Activated T-helper 1 cell treated with Interleukin-2 at 50 U/mL for 16 hours (primary cell): Measurements from ENCODE around the gene NHLRC1.

Source experiments
- DNase-seq: peaks from one replicate; pipeline ENCODE4 v3.0.0-alpha.2; 2020; ENCODE audit warnings: low read depth

The NHLRC1 gene

DNA sequence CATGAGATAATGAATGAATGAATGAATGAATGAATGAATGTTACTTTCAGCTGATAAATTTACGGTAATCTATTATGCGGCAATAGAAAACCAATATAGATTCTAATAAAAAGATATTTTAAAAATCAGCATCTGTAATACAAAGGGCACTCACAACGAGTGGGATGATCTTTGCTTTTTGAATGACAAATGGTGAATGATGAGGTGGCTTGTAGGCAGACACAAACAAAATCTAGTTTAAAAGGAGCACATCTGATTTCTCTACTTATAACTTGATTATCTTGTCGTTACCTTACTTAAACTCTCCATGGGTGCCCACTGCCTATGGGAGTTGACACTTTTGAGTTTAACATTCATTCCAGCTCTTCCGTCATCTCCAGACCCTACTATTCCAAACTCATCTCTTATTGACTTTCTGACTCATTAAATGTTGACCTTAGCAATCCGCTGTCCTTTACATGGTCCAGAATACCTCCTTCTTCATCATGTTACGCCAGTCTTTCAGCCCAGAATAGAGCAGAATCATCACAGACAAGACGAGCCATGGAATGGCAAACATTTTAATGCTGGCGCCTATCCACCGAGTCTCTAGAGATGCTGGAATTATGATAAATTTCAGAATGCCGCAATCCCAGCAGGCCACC lies 41.3 kb downstream of the NHLRC1 start:
- no peak for DNase-seq

DNA sequence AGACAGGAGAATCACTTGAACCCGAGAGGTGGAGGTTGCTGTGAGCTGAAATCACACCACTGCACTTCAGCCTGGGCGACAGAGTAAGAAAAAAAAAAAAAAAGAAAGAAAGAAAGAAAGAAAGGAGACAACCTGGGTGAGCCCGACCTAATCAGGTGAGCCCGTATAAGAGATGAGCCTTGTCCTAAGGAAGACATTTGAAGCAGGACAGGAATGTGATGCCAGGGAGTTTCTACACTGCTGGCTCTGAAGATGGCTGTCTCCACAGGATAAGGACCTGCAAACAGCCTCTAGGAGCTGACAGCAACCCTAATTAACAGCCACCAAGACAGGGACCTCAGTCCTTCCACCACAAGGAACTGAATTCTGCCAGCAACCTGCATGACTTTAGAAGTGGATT lies 41.9 kb downstream of the NHLRC1 start:
- DNase-seq: no peak

DNA sequence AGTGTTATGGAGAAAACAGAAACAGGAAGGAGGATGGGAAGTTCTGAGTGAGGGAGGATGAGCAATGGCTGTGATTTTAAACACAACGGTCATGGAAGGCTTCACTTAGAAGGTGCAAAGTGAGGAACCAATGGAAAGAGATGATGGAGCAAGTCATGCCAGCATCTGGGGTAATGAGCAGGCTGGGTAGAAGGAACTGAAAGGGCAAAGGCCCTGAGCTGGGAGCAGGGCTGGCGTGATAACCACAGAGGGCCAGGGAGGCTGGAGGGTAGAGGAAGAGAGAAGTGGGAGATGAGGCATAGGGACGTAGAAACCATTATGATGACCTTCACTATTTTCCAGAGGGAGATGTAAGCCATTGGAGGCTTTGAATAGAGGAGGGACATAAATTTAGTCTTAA lies 43.6 kb downstream of the NHLRC1 start:
- DNase-seq: no peak

DNA sequence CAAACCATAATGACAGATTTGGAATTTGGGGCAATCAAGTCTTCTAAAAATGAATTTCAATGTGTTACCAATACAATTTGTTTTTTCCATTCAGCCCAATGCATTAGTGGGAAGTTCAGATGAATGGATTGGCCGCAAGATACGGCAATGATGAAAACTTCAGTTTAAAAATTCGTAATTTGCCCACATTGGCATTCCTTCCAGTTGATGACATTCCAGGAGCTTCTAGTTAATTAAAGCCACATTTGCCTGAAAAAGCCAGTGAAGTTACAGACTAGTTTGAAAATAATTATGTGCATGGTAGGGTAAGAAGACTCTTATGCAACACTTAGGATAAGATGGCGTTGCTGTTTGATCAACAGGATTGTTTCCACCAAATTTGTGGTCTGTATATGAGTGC lies 46.2 kb downstream of the NHLRC1 start:
- no peak for DNase-seq

DNA sequence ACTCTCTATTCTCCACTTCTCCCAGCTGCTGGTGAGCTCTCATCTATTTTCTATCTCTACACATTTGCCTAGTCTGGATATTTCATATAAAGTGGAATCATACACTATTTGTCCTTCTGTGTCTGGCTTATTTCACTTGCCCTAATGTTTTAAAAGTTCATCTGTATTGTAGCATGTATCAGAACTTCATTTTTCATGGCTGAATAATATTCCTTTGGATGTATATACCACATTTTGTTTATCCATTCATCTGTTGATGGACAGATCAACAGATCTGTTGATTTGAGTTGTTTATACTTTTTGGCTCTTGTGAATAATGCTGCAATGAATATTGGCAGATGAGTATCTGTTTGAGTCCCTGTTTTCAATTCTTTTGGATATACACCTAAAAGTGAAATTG lies 49.6 kb downstream of the NHLRC1 start:
- no peak for DNase-seq

DNA sequence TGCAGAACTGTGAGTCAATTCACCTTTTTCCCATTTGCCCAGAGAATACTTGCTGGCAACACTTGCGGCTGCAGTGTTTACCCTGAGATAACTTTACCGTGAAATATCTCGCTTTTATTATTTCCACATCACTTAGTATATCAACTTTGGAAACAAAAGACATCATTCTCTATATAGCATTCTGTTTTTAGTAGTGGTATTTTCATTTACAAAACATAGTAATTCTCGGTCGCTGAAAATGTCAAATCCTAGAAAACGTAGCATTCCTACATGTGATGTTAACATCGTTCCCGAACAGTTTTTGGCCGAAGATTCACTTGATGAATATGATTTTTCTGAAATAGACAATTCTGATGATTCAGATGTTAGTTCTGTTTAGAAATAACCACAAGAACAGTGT lies 52.0 kb downstream of the NHLRC1 start:
- no peak for DNase-seq
